ENCODE measurements around the gene SMCR8.
A peak's percentile ranks its signal among the peaks of the same experiment; 100 is the strongest.
"Not testable (repeated sequence)": the region's sequence is repeated elsewhere in the genome, so short reads cannot be mapped to it uniquely, and the experiment has no call there.

Gene SMCR8

DNA sequence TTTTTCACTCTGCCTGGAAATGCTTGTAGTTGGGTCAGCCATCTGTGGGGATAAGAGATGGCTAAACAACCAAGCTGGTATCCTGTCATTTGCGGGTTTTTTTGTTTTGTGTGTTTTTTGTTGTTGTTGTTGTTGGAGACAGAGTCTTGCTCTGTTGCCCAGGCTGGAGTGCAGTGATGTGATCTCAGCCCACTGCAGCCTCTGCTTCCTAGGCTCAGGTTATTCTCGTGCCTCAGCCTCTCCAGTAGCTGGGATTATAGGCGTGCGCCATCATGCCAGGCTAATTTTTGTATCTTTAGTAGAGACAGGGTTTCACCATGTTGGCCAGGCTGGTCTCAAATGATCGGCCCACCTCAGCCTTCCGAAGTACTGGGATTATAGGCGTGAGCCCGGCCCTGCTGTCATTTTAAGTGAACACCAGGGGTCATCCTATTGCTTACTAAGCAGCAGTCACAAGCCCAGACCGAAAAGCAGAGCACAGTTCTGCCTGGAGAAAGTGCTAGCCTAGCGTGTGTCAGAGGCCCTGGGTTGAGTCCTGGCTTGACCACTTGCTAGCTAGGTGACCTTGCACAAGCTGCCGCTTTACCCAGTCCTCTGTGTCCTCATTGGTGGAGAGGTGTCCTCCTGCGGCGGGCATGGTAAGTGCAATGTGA, 4.6 kb downstream of the SMCR8 start:
- DNase-seq = peak; percentile 31

DNA sequence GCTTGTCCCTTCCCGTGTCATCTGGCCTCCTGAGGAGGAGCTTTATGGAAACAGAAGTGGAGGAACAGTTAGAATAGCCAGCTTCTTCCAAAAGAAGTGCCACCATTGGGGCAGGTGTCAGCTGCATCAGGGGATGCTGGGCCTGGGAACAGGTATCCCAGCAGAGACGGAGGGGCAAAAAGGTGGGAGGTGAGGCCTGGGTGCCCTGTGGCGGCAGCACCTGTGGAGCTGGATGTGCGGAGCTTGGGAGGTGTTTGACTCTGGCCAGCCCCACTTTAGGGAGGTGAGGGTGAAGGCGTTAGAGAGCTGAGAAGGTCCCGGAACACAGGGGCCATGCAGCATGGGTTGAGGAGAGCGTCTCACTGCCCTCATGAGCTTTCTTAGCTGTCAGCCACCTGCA, 5.2 kb downstream of the SMCR8 start:
- DNase-seq = no peak

DNA sequence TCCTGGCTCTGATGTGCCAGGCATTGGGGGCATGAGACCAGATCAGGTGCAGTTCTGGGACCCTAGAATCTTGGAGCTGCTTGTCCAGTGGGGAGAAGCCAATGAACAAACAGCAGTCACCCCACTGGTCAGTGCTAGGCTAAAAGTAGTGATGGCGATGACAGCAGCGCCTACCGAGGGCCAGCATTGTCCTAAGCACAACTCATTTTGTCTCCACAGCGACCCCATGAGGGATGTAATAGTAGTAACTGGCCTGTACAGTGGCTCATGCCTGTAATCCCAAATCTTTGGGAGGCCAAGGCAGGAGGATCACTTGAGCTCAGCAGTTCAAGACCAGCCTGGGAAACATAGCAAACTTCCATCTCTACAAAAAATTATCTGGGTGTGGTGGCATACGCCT, 6.2 kb downstream of the SMCR8 start:
- DNase-seq = no peak

DNA sequence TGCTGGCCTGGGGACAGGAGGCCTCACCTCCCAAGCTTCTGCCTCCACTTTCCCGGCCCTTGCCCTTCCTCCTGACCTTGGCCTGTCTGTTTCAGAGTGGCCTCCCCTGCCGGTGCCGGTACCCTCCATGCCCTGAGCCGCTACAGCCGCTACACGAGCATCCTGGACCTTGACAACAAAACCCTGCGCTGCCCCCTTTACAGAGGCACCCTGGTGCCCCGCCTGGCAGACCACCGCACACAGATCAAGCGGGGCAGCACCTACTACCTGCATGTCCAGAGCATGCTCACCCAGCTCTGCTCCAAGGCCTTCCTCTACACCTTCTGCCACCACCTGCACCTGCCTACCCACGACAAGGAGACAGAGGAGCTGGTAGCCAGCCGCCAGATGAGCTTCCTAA, 7.4 kb downstream of the SMCR8 start:
- DNase-seq = no peak

DNA sequence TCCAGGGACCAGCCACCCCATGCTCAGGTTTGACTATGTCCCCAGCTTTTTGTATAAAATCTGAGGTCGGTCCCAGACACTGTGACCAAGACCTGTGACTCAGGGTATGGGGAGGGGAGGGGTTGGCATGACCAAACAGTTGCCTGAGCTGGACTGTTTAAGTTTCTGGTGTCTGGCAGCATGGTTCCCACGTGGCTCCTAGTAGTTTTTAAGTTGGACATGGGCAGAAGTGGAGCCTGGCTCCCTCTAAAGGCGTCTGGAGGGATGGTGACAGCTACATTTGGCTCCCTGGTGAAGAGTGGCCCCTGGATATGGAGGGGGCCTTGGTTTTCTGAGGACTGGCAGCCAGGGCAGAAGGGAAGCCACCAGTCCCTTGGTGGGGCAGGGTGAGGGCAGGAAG, 7.9 kb downstream of the SMCR8 start:
- DNase-seq = no peak

DNA sequence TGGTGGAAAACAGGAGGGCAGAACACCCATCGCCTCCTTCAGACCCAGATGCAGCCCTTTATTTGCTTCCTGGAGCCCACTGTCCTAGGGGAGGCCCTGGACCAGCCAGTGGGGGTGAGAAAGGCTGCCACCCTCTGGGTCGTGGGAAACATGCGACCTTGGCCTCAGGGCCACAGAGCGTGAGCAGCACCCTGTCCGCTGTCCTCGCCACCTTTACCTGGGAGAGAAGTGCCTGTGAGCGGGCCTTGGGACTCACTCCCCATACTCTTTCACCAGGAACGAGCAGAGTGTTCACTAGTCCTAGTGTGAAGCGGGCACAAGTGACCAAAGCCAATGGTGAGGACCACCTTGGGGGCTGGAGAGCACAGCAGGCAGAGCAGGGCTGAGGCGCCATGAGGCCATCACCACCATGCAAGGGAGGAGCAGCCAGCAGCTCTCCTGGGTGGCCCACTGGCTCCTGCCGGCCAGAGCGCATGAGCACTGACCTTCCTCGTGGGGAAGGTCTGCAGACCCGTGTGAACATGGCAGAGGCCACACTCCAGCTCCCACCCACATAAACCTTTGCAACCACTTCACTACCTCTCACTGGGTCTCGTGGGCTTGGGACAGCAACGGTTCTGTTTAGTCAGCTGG, 8.5 kb downstream of the SMCR8 start:
- DNase-seq = no peak

DNA sequence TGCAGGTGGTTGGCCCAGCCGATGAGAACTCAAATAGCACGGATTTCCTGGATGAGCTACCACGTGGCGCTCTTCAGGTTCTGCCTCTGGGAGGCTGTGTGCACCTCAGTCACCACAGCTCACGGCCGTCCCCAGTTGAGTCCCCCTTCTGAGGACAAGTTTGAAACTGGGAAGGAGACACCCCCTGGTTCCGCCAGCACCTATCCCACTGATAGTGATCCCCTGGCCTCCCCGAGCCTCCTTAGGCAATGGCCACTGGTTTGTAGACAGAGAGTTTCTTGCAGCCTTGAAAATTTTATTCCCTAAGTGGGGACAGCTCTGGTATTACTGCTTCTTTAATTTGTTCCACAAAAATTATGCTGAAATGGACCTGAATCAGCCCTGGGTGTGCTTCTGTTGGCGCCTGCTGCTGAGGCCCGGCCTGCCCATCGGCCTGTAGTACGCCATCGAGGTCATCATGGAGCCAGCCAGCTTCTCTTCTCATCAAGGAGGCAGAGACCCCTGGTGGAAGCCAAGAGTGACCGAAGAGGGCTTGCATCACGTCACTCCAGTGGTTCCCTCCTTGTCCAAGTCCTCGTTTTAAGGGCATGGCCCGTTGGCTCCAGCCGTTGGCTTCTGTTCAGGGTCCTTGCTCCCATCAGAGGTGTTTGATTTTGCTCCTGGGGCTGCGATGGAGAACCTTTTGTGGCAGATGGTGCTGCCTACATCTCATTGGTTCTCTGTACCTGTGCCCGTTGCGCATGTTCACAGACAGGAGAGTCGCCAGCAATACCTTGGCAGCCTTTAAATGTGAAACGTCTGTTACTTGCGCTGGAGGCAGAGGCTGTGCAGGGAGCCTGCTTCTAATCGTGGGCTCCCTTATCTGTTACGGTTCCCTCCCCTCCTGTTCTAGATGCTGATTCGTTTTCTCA, 9.3 kb downstream of the SMCR8 start:
- no peak for DNase-seq

DNA sequence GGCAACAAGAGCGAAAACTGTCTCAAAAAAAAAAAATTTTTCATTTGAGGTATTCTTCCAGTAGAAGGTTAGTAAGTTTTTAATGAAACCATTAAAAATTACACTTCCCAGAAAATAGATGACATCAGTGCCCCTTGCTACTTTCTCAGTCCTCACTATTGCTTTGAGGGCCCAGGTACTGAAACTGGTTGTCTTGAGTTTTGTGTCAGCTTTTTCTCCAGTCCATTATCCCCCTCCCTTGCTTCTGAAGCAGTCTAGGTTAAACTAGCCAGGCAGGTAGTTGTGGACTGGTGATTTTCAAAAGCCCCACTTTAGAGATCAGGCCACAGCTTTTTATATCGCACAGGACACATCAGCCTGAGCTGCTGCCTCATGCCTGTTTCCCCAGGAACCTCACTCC, 10.9 kb downstream of the SMCR8 start:
- no peak for DNase-seq

DNA sequence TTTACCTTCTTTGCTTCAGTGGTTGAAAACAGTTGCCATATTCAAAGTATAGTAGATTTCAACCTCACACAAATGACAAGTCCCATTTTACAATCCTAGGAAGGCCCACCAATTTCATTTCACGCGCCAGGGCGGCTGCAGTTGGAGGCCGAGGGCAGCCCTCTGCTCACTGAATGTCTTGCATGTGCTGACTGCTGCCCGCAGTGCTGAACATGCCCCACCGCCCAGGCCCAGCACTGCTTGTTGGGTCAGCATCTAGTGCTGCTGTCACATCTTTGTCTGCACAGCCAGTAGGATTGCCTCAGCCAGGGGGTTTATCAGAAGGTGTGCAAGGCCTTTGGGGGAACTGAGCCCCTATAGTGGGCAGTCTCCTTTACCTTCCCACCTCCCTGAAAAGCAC, 11.5 kb downstream of the SMCR8 start:
- no peak for DNase-seq

DNA sequence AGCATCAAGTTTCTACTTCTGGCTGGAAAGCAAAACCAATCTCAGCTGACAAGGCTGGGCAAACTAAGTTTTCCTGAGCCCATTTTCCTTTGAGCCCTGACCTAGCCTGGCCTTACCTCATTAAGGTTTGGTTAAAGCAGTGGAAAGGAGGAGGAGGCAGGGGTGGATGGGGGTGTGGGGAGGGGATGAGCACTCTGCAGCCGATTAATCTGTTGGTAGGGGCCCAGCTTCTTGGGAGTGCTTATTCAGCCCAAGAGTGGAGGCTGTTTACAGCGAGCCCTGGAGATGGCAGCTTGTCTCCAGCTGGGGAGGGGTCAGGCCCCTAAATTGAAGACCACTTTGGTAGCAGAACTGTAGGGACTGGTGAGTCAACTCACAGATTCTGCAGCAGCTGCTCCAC, 12.0 kb downstream of the SMCR8 start:
- DNase-seq = no peak

DNA sequence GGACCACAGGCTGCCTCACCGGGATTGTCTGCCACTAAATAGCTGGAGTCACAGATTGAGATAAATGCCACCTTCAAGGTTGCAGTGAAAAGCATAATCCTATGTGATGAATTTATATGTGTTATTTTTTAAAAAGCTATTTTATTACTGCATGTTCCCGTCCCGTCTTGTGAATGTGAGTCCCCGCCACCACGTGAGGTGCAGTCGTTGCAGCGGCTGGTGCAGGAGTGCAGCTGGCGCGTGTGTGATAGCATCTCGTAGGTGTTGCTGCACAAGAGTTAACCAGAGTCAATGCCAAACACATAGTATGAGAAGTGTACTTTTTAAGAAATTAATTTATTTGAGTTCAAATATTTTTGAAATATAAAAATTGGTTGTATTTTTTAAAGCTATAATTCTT, 12.5 kb downstream of the SMCR8 start:
- DNase-seq = no peak

DNA sequence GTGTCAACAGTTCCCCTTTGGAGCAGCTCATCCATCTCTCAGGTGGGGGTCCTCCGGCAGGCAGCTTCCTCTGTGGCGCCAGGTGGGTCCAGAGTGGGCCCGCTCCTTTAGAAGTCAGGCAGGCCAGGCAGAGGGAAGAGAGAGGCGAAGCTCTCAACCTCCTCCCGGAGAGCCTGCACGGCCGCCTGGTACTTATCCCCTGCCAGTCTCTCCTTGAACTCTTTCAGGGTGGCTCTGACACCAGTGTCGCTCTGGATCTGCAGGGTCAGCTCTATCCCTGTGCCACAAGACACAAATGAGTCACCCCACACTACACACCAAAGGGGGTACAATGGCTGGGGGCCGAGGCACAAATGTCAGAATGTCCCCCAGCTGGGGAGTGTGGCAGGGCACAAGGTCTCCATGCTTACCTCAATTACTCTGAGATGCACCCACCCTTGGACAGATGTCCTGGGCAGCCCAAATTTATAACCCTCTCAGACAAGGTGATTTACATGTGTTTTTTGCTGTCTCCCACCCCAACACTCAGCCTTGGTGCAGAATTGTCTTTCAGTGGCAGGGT, 13.6 kb downstream of the SMCR8 start:
- DNase-seq = no peak

DNA sequence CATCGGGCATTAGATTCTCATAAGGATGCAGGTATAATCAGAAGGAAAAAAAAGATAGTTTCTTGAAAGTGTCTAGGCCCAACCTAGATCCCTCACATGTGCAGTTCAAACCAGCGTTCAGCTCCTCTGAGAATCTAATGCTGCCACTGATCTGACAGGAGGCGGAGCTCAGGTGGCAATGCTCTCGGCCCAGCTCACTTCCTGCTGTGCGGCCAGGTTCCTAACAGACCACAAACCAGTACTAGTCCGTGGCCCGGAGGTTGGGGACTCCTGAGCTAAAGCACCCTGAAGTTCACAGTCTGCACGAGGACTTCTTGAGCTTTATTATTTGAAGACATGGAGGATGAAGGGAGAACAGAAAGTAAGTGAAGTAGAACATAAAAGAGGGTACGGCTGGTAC, 16.8 kb downstream of the SMCR8 start:
- DNase-seq = peak; percentile 26

DNA sequence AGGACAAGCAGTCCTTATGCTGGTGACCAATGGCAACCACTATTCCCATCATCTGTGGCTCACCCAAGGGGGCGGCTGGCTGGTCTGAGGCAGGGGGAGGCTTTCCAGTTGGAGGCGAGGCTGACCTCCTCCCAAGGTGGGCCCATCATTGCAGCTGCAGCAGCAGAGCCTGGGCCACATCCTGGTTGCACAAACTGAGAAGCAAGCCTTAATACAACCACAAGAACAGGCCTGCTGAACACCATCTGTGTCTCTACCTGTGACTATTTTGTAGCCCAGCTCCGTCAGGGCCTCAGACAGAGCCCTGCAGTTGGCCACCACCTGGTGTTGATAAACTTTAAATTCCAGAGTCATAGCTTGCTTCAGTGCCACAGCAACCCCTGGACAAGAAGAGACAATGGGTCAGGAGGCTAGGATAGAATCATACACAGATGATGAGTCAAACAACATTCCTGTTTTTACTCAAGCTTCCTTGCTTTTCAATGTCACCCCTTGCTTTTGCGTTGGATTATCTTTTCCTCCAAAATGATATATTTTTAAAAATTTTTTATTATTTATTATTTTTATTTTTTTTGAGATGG, 17.9 kb downstream of the SMCR8 start:
- DNase-seq = no peak

DNA sequence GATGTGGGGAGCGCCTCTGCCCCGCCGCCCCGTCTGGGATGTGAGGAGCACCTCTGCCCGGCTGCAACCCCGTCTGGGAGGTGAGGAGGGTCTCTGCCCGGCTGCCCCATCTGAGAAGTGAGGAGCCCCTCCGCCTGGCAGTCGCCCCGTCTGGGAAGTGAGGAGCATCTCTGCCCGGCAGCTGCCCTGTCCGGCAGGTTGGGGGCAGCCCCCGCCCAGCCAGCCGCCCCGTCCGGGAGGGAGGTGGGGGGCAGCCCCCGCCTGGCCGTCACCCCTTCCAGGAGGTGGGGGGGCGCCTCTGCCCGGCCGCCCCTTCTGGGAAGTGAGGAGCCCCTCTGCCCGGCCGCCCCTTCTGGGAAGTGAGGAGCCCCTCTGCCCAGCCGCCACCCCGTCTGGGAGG, 23.1 kb downstream of the SMCR8 start:
- DNase-seq = not testable (repeated sequence)

DNA sequence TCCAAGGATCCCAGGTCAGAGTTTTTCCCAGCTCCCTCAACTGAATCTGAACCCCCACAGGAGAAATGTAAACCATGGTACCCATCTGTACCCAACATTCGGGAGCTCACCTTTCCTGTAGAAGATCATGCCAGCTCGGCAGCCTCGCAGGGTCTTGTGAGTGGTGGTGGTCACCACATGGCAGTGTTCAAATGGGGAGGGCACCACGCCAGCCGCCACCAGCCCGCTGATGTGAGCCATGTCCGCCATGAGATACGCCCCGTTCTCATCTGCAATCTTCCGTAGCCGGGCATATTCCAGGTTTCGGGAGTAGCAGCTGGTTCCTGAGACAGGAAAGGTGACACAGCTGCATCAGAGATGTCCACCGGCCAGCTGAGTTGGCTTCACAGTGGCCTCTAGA, 24.8 kb downstream of the SMCR8 start:
- DNase-seq = no peak

DNA sequence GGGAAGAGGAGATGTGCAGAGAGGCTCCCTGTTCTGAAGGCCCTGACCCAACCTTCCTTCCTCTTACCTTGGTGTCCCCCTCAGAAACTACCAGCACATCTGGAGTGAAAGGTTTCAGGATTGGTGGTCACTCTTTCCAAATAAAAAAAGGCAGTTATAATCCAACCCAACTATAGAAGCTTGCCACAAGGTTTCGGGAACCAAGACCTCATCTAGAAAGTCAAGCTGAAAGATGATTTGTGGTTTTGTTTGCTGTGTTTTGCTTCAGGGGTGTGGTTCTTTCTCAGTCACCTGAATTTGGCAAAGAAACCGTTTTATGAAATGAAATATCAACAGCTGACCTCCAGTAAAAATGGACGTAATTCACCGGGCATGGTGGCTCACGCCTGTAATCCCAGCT, 28.9 kb downstream of the SMCR8 start:
- DNase-seq = no peak

DNA sequence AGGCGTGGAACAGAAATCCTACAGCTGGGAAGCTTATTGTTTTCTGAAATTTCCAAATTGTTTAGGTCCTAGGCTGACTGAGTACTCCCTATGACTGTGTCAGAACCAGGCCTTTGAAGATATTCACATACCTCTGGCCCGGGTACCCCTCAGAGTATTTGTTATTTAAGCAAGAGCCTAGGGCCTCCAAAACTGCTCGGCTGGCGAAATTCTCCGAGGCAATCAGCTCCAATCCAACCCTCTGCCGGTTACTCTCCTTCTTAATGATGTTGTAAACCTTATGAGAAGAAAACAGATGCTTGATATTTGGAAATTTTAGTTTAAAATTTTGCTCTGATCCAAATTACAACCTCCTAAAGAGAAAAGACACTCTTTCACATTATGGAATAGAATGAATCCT, 38.4 kb downstream of the SMCR8 start:
- DNase-seq = no peak

DNA sequence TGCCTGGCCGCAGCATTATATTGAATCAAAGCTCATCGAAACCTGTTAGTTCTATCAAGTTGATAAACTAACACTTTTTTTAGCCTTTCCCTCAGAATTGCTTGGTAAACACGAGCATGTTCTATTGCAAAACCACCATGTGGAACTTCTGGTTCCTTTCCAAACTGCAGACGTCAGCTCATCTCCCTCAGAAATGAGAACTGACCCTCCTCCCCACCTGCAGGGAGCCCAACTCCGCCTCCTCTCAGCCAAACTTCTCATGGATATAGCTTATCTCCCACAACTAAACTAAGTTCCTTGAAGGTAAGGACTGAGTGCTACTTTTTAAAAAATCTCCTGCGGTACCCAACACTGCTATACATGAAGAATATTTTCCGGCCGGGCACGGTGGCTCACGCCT, 41.5 kb downstream of the SMCR8 start:
- DNase-seq = no peak

DNA sequence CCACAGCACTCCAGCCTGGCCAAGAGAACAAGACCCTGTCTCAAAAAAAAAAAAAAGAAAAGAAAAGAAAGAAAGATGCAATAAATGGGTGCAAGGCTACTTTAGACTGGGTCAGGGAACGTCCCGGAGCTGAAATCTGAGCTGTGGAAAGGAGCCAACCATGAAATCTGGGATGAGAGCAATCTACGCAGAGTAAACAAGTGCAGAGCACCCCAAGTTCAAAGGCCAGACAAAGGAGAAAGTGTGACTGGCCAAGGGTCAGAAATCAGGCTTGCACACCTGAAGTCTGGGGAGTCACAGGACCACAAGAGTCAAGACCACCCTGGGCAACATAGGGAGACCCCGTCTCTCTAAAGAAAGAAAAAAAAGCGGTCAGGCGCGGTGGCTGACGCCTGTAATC, 45.4 kb downstream of the SMCR8 start:
- no peak for DNase-seq

DNA sequence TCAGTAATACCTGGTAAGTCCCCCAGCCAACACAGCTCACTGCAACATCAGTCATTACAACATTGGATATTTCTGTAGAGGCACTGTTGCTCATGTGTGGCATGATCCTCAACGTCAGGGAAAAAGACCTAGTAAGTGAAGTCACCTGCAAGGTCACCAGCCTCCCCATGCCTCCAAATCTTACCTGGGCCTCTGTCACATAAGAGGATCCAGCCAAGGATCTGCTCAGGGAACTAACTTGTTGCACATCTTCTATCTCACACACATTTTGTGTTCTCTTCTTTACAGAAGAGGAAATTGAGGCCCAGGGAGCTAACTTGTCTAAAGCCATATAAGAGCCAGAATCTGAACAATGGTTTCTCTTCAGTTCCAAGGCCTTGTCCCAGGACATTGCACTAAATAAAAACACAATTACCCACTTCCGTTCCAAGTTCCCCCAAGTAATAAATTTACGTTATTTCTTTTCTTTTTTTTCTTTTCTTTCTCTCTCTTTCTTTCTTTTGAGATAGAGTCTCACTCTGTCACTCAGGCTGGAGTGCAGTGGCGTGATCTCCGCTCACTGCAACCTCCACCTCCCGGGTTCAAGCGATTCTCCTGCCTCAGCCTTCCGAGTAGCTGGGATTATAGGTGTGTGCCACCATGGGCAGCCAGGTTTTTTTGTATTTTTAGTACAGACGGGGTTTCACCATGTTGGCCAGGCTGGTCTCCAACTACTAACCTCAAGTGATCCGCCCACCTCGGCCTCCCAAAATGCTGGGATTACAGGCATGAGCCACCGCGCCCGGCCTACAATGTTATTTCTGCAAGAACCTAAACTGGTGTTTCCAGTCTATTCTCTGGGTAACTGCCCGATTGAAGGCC, 47.0 kb downstream of the SMCR8 start:
- DNase-seq = no peak

DNA sequence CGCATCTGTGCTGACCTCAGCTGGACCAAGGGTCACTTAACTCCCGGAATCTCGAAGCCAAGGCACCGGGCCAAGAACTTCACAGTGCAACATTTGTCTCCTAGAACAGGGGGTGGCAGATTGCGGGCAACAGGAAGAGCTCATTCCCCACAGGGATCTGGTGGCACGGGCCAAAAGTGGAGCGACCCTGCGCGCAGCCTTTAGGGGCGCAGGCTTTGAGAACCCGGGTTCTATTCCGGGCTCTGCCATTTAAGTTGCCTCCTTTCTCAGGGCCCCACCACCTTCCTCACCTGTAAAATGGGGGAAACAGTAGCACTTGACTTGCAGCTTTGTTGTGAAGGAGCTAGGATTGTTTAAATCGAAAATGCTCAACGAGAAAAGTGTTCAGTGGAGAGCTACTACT, 47.6 kb downstream of the SMCR8 start:
- peak; percentile 19 for DNase-seq
